GM21737 (cell line): Measurements from ENCODE around the gene TOM1L1.
"Not testable (repeated sequence)": the region's sequence is repeated elsewhere in the genome, so short reads cannot be mapped to it uniquely, and the experiment has no call there.

Source experiments
- ATAC-seq: cut with Tn5 transposase; IDR thresholded peaks from one replicate; pipeline ENCODE4 v1.9.1; 2021; ENCODE audit warnings: mild to moderate bottlenecking, moderate library complexity; ENCODE audit not compliant: unreplicated experiment

The TOM1L1 gene, protein sequence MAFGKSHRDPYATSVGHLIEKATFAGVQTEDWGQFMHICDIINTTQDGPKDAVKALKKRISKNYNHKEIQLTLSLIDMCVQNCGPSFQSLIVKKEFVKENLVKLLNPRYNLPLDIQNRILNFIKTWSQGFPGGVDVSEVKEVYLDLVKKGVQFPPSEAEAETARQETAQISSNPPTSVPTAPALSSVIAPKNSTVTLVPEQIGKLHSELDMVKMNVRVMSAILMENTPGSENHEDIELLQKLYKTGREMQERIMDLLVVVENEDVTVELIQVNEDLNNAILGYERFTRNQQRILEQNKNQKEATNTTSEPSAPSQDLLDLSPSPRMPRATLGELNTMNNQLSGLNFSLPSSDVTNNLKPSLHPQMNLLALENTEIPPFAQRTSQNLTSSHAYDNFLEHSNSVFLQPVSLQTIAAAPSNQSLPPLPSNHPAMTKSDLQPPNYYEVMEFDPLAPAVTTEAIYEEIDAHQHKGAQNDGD

DNA sequence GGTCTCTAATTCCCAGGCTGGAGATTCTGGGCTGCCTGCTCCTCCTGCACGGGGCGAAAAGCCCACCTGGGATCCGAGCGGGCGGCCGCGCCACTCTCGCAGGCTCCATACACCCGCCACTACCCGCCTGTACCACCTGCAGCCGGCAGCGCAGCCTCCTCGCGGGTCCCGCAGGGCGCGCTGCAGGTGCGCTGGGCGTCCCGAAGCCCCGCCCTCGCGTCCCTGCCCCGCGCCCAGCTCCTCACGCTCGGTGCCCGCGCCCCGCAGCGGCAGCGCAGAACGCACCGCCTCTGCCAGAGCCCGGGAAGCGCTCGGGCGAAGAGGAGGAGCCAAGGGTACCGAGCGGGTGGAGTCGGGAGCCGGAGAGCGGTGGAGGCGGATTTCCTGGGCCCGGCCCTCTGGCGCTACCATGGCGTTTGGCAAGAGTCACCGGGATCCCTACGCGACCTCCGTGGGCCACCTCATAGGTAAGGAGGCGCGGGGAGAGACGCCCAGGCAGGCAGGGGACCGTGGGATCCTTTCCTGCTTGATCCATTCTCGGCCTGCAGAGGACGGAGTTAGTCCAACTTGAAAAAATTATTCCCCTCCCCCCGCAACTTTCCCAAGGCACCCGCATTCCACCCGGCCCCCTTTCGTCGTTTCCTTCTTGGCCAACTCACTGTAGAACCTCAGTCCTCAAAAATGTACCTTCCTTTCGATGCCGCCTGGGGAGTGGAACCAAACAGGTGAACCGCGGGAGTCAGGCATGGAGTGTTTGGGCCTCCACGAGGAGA is at the start of gene TOM1L1:
Gene TOM1L1, plus strand, starts transcription at position 396 of the 773 bp plus-strand sequence. Its CDS starts 14 bp downstream, at position 410.
- peak; percentile 84 for ATAC-seq

DNA sequence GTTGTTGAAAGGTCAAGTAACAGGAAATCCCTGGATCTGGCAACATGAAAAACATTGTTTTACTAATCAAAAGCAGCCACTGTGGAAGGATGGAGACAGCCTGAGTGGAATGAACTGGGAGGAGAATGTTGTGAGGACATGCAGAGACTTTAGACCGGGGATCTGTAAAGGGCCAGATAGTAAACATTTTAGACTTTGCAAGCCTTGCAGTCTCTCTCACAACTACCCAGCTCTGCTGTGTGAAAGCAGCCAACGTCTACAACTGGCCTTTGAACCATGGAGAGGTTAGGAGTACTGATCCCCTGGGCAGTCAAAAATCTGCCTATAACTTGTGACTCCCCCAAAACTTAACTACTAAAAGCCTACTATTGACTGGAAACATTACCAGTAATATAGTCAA is 41.5 kb upstream of the TOM1L1 start:
- ATAC-seq: no peak

DNA sequence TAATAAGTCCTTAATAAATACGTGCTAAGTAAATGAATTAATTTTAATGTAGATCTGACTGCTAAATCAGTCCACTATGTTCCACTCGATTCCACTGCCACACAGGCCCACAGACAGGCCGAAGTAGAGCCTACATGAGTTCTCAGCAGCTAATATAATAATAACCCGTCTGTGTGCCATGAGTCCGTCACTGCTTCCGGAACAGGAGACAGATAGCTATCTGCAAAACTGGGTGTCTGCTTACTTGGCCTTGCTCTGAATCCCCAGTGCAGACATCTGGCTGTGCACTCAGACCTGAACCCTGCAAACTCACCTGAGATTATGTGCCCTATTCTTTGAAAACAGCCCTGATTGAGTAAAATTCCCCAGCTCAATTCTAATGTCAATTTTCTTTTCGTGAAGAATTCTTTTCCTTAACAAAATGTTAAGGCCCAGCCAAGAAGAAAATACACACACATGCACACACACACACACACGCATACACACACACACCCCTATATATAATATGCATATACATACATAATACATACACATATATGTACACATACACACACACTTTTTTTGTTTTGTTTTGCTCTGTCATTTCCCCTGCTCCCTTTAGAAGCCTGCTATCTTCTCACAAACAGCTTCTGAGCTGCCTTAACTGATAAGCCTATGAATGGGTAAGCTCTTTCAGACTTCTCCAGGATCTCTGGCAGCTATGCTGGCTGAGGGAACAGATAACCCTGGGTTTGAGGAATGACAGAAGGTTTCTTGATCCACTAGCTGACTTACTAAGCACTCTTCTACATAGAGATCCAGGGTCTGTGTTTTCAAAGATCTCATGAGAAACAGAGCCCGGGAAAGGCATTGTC is 39.8 kb upstream of the TOM1L1 start:
- ATAC-seq: no peak

DNA sequence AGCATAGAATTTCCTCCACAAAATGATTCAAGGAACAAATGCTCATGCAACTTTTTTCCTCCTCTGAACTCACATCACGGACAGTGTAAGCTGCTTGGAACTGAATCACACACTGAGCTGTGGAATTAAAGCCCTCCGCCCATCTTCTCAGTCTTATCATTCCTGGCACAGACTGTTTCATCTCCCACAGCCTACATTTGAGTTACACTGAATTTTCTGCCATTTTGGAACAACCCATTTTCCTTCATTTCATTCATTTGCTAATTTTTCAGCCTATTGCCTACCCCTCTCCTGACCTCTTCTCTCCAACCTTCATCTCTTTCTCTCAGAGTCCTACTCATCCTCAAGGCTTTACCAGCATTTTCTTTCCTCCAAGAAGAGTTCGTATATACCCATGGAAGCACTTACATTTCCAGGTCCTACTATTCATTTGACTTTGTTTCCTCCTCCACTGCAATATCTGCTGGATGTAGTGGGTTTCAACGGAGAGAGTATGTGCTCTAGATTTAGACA is 39.1 kb upstream of the TOM1L1 start:
- no peak for ATAC-seq

DNA sequence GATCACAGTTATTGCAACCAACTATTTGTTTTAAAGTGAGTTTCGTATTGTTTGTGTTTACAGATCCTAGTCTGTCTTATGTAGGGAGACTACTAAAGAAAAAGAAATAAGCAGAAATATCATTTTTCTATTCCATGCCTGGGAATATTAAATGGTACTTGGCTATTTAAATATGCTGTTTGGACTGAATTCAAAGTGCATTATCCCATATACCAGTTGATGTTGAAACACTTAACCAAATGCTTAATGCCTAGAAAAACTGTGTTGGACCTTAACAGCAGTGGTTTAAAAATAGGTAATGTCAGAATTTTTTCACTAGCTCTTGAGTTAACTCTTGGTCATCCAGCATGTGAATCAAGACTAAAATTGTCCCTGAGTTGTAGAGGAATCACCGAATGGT is 37.5 kb upstream of the TOM1L1 start:
- no peak for ATAC-seq

DNA sequence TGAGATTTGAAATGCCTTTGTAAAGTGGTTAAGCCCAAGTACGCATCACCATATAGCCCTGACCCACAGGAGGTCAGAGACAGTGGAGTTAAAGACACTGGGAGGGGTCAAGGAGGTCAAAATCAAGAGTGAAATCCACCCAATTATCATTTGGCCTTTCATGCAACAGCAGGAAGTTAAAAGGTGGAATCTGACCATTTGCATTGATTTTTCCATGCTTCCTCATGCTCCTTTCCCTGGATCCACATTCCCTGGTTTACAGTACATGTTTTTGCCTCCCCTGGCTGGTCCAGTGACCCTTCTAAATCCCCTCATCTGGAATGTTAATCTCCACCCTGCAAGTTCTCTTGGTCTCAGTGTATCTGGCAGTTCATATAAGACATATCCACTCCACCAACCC is 36.6 kb upstream of the TOM1L1 start:
- ATAC-seq: no peak

DNA sequence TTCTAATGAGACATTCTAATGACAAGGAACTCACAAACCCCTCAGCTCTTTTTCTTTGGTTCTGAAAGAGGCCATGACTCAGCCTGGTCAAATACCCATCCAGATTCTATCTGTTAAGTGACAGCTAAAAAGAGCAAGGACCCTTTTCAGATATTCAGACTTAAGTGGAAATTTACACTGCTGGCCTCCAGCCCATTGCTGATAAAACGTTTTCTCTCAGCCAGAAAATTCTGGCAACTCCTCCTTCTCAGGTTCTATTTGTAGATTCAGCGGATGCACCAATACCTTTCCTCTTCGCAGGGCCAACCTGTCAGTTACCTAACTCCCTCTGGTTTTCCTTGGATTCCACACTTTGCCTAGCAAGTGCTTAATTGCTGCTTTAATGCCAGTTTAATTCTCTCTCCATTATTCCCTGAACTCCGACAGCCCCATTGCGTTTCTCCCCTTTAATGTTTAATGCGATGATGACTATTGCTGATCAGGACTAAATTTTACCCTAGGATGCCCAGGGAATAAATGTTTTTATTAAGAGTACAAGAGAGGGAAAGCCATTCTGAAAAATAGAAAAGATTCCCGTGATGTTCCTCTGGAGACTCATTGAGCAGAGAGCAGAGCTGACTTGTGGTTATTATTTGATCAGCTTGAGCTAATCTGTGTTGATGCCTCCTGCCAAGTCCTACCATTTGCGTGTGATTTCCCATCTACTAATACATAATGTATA is 35.9 kb upstream of the TOM1L1 start:
- ATAC-seq: no peak

DNA sequence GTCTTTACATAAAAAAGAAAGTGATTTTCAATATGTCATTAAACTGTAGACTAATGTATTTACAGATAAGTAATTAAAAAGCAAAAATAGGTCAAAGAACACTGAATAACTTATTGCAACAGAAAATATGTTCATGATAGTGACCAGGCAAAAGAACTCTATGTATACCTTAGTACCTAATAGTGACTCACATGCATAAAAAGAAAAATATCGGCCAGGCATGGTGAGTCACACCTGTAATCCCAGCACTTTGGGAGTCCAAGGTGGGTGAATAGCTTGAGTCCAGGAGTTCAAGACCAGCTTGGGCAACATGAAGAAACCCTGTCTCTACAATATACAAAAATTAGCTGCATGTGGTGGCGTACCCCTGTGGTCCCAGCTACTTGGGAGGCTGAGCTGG is 33.0 kb upstream of the TOM1L1 start:
- no peak for ATAC-seq

DNA sequence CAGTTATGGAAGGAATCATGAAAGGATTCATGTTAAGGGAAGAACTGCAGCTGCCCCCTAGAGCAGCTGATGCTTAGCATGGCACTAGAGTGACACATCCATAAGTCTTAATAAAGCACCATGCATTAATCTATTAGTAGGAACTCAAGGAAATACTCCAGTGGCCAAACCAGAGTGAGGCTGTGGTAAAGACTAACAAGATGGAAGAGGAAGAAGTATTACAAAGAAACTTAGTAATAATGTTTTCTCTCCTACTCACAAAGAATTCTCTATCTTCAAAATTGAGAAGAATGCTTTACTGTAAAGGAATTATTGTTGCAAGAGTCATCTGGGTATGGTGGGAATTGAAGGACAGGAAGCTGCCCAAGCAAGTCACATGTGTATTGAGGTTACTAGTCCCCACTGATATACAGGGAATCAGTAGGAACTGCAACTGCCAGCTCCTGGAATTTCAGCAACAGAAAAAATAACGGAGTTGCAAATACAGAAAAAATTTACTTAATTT is 29.9 kb upstream of the TOM1L1 start:
- no peak for ATAC-seq

DNA sequence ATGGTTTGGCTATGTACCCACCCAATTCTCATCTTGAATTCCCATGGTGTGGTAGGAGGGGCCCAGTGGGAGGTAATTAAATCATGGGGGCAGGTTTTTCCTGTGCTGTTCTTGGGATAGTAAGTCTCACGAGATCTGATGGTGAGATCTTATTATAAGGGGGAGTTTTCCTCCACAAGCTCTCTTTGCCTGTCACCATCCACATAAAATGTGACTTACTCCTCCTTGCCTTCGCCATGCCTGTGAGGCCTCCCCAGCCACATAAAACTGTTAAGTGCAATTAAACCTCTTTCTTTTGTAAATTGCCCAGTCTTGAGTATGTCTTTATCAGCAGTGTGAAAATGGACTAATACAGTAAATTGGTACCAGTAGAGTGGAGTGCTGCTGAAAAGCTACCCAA is 24.7 kb upstream of the TOM1L1 start:
- ATAC-seq: not testable (repeated sequence)

DNA sequence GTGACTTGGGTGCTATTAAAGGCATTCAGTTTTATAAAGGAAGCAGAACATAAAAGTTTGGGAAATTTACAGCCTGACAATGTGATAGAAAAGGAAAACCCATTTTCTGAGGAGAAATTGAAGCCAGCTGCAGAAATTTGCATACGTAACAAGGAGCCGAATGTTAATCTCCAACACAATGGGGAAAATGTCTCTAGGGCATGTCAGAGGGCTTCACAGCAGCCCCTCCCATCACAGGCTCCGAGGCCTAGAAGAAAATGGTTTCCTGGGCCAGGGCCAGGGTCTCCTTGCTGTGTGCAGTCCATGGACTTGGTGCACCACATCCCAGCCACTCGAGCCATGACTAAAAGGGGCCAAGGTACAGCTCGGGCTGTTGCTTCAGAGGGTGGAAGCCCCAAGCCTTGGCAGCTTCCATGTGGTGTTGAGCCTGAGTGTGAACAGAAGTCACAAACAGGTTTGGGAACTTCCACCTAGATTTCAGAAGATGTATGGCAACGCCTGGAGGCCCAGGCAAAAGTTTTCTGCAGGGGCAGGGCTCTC is 23.9 kb upstream of the TOM1L1 start:
- no peak for ATAC-seq

DNA sequence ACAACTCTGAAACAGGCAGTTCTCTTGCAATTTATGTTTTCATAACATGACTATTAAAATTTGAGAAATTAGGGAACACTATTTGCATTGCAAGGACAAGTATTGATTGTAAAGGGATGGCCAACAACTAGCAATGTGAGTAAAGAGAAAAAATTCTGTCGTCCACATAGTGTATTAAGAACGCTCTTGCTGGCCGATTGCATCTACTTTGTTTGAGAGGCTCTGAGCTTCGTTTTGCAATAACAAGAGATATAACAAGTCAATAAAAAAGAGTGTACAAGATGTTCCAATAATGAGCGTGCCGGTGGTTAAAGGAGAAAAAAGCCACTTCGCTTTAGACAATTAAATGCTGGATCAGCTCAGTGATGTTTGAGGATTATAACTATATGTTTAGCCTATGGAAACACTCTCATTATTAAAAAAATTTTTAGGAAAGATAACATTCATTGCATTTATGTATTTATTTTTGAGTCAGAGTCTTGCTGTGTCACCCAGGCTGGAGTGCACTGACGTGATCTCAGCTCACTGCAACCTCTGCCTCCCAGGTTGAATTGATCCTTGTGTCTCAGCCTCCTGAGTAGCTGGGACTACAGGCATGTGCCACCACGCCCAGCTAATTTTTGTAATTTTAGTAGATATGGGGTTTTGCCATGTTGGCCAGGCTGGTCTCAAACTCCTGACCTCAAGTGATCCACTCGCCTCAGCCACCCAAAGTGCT is 19.2 kb upstream of the TOM1L1 start:
- no peak for ATAC-seq

DNA sequence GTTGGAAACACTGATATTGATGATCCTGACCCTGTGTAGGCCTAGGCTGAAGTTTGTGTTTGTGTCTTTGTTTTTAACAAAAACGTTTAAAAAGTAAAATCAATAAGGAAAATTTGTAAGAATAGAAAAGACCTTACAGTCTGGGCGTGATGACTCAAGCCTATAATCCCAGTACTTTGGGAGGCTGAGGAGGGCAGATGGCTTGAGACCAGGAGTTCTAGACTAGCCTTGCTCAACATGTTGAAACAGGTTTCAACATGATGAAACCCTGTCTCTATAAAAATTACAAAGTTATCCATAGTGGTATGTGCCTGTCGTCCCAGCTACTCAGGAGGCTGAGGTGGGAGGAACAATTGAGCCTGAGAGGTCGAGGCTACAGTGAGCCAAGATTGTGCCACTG is 18.3 kb upstream of the TOM1L1 start:
- ATAC-seq: no peak

DNA sequence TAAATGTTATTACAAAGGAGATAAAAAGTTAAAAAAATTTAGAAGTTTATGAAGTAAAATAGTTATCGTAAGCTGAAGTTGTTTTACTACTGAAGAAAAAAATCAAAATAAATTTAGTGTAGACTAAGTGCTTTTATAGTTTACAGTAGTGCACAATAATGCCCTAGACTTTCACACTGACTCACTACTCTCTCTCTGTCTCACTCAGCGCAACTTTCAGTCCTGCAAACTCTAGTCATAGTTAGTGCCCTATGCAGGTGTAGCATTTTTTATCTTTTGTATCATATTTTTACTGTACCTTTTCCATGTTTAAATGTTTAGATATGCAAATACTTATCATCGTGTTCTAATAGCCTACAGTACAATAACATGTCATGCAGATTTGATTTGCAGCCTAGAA is 17.7 kb upstream of the TOM1L1 start:
- no peak for ATAC-seq

DNA sequence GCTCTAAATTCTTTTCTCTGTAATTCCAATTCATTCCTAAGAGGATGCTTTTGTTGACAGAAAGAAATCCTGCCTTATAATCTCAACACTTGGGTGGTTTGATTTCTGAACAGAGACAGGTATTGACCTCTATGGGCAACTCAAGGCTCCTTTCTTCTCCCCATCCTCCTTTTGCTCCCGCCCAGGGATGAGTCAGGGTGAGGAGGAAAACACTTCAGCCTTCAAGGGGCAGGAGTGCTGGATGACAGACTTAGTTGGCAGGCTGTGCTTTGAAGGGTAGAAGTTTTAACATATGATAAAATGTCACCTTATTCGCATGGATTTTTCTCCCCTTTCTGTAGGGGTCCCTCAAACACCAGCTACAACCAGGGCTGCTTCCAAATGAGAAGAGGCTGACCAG is 16.7 kb upstream of the TOM1L1 start:
- ATAC-seq: no peak

DNA sequence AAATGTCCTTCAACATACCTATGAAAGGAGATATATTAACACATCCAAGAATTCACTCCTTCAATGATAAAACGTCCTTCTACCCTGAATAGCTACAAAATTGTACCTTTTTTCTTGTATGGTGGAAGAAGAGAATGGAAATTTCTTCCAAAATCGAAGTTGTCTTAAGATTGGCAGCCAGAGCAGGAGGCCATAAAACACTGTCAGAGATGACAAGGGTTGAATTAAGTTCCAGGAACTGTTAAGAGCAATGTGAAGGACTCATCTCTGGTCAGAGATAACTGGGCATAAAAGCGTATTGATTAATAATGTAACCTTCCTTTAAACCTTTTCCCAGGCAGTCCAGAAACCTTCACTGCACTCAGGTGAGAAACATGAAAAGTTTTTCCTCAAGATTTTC is 12.9 kb upstream of the TOM1L1 start:
- no peak for ATAC-seq

DNA sequence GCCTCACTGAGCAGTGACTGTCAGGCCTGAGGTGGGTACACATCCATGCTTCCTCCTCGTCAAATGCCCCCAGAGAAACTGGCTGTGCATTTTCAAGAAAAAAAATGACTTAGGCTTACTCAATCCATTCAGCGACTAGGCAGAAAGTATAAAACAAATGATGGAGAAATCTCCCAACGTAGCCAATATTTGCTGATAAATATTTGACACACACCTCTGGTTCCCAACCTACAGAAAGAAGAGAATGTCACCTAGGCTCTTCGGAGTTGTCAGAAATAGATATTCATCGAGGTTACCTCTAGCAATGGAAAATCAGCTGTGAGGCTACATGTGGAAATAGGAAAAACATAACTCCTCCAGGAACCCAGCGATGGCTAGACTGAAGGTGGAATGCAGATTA is 12.4 kb upstream of the TOM1L1 start:
- no peak for ATAC-seq

DNA sequence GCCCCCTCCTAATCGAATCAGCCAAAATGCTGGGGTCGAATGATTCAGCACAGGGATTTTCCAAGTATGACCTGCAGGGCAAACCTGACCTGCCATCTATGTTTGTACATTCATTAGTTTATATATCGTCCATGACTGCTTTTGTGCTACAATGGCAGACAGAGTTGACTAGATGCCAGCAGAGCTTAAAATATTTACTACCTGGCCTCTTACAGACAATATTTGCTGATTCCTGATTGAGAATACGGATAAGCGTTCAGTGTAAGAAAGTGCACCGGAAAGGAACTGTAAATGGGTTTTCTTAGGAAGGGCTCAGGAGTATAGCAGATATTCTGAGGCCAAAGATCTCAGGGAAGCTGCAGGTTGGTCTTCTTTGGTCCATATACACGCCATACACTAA is 11.7 kb upstream of the TOM1L1 start:
- no peak for ATAC-seq

DNA sequence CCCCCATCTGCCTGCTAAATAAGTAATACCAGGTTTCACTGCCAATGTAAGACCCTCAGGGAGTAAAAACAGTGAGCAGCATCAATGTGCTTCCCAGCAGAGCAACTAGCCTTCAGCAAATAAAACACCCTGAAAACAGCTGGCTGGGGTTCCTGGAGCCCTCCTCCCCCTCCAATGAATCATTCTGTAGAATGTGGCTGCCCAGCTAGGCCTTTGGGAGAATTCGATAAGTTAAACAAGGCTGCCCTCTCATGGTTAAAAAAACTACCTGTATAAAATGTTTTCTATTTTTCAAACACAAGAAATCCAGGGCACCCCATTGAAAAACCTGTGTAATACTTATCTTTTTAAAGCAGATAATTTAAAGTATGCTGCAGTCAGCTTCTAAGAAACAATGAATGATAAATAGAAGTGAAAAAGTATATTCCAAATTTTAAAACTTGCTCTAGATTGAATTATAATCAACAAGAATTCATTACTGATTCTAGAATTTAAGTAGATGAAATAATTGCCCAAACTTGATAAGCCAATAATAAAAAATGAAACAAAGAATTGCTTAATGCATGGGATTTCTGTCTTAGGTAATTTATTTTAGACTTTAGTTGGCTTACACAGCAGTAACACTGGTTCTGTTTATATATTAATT is 9.4 kb upstream of the TOM1L1 start:
- ATAC-seq: no peak
